Cardiac septum (tissue), 1 donor: ENCODE results near the gene GRIK1. TPM values are rescaled to one million over a fixed set of nuclear protein-coding genes. Genes with fewer than 3 reads are reported as not detected.
"Not testable (repeated sequence)": the region's sequence is repeated elsewhere in the genome, so short reads cannot be mapped to it uniquely, and the experiment has no call there.

Source experiments
- DNase-seq: peaks from one replicate; pipeline ENCODE4 v3.0.0-alpha.2; 2020; ENCODE audit warnings: low spot score
- intact Hi-C: fragments of 100-400 bp; cut with DNase I; formaldehyde crosslinking; loops from one replicate; pipeline ENCODE4 v1.14.0; 2022
- long read RNA-seq: library from polyadenylated mRNA; unstranded; transcript quantifications from one replicate; pipeline ENCODE4 v2.0.0, GENCODE V29; 2021
- total RNA-seq: library from RNA; stranded (reverse); fragmentation: NEBNext Ultra II Directional; extraction: Animal tissue kit (Norgen Biotek cat#: 25700); gene quantifications from one replicate; pipeline ENCODE4 v1.2.1, GENCODE V29; 2021
- donor health status: DM: no; HTN: no; CAD: no.

GRIK1 gene
- not detected for total RNA-seq
- long read RNA-seq, partial matches to known transcripts: 0 of 3 reads
- long read RNA-seq, other reads (novel, unspliced or antisense): 3 of 3 reads

- intact Hi-C loops: no loop called here
These were observed at the start of gene GRIK1 for GRCh38 chr21:29939924-29940275. Gene GRIK1, minus strand, starts transcription at chr21:29939996.

GRCh38 chr21:29987762-29988161 lies 48.0 kb upstream of the GRIK1 start:
- no peak for DNase-seq
- intact Hi-C loops: no loop called here

More at GRCh38 chr21:29939924-29940275, at the start of gene GRIK1:
- no peak for DNase-seq

- intact Hi-C loops: no loop called here
- DNase-seq: no peak
These were observed 46.1 kb upstream of the GRIK1 start for GRCh38 chr21:29985866-29986265.

- intact Hi-C loops: no loop called here
- no peak for DNase-seq
These were observed 39.2 kb upstream of the GRIK1 start for GRCh38 chr21:29979043-29979442.

GRCh38 chr21:29975776-29976175 lies 36.0 kb upstream of the GRIK1 start:
- intact Hi-C loops: no loop called here
- DNase-seq: no peak

- intact Hi-C loops: no loop called here
- DNase-seq: no peak
These were observed 33.5 kb upstream of the GRIK1 start for GRCh38 chr21:29973258-29973657.

GRCh38 chr21:29961291-29962027 lies 21.7 kb upstream of the GRIK1 start:
- DNase-seq: no peak
- intact Hi-C loops: no loop called here

GRCh38 chr21:29958551-29958950 lies 18.8 kb upstream of the GRIK1 start:
- intact Hi-C loops: no loop called here
- DNase-seq: no peak

- intact Hi-C loops, DNase-seq: not testable (repeated sequence)
These were observed 18.2 kb upstream of the GRIK1 start for GRCh38 chr21:29958035-29958434.

GRCh38 chr21:29953690-29954089 lies 13.9 kb upstream of the GRIK1 start:
- no peak for DNase-seq
- intact Hi-C loops: no loop called here

GRCh38 chr21:29953072-29953471 lies 13.3 kb upstream of the GRIK1 start:
- intact Hi-C loops: no loop called here
- DNase-seq: no peak

GRCh38 chr21:29951911-29952310 lies 12.1 kb upstream of the GRIK1 start:
- intact Hi-C loops: no loop called here
- DNase-seq: no peak

GRCh38 chr21:29949991-29950390 lies 10.2 kb upstream of the GRIK1 start:
- intact Hi-C loops: no loop called here
- no peak for DNase-seq

GRCh38 chr21:29947119-29947518 lies 7.3 kb upstream of the GRIK1 start:
- intact Hi-C loops: no loop called here
- no peak for DNase-seq

- intact Hi-C loops: no loop called here
- DNase-seq: no peak
These were observed 4.1 kb upstream of the GRIK1 start for GRCh38 chr21:29943885-29944284.

- intact Hi-C loops: no loop called here
- no peak for DNase-seq
These were observed 2.2 kb upstream of the GRIK1 start for GRCh38 chr21:29942034-29942433.

GRCh38 chr21:29940991-29941390 lies 1.2 kb upstream of the GRIK1 start:
- no peak for DNase-seq
- intact Hi-C loops: no loop called here

- intact Hi-C loops: no loop called here
- no peak for DNase-seq
These were observed 565 bp upstream of the GRIK1 start for GRCh38 chr21:29940361-29940760.

- intact Hi-C loops: no loop called here
These were observed 482 bp downstream of the GRIK1 start for GRCh38 chr21:29939104-29939923.

GRCh38 chr21:29938776-29939103 lies 1.1 kb downstream of the GRIK1 start:
- no peak for DNase-seq
- intact Hi-C loops: no loop called here

More at GRCh38 chr21:29939104-29939923, 482 bp downstream of the GRIK1 start:
- no peak for DNase-seq

- intact Hi-C loops: no loop called here
- no peak for DNase-seq
These were observed 6.7 kb downstream of the GRIK1 start for GRCh38 chr21:29933088-29933487.
